Measurements from ENCODE around the gene ATP6V0A1.
A peak's percentile ranks its signal among the peaks of the same experiment; 100 is the strongest.

Gene ATP6V0A1

GRCh38 chr17:42517516-42517915 is 58.8 kb downstream of the ATP6V0A1 start:
- Mint-ChIP-seq H3K4me1 (peaks cover 18% of the 10 kb centered on the region), H3K4me3 (no peak overlapping the region), H3K27ac (no peak overlapping the region), H3K9me3 (no peaks in the 10 kb centered on the region), H3K36me3 (peaks cover 11% of the 10 kb centered on the region)
- DNase-seq (ENCODE audit: low spot score in 2 of 2) (peak; percentile 73 to 91), ATAC-seq (peak; percentile 77)

- H3K4me3 Mint-ChIP-seq = no peak overlapping the region
- H3K4me1 Mint-ChIP-seq = peaks cover 17% of the 10 kb centered on the region
- ATAC-seq (no peak), DNase-seq (ENCODE audit: low spot score in 2 of 2) (no peak)
- no peaks in the 10 kb centered on the region for H3K9me3 Mint-ChIP-seq
- no peak overlapping the region for H3K27ac Mint-ChIP-seq
- H3K36me3 Mint-ChIP-seq = peaks cover 11% of the 10 kb centered on the region
These were observed 59.5 kb downstream of the ATP6V0A1 start for GRCh38 chr17:42518046-42518754.

DNA sequence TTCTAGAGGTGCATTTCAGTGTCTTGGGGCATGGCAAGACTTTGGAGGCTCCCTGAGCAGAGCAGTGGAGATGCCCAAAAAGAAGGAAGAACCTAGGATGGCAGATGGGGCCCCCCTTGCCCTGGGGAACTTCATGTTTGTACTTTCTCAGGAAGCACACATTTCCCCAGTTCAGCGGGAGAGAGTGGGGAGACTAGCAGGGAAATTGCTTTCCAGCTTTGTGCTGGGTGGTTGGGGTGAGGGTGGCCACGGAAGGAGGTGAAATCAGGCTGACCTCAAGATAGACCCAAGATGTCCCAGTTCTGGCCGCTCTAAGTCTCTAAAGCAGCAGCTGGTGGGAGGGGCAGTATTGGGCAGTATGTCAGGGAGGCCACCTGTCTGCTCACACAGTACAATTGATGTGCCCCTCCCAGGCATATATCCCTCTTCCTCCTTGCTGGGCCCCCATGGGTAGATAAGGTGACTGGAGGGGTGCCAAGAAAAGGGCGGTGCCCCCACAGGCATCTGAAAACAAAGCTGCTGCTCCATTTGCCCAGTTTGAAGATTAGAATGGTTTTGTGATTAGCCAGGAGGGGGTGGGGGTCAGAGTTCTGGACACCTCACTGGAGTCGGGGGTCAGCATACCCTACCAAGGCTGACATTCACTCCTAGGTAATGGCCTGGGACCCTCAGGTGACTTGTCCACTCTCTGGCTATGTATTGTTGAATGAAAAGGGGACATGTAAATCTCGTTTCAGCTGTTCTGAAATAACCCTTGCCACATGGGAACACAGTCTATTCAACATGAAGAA is 60.3 kb downstream of the ATP6V0A1 start:
- Mint-ChIP-seq H3K9me3 (no peaks in the 10 kb centered on the region), H3K36me3 (peaks cover 6% of the 10 kb centered on the region), H3K4me1 (peaks cover 17% of the 10 kb centered on the region), H3K27ac (no peak overlapping the region), H3K4me3 (no peak overlapping the region)
- DNase-seq (ENCODE audit: low spot score in 2 of 2) = no peak
- ATAC-seq = no peak

DNA sequence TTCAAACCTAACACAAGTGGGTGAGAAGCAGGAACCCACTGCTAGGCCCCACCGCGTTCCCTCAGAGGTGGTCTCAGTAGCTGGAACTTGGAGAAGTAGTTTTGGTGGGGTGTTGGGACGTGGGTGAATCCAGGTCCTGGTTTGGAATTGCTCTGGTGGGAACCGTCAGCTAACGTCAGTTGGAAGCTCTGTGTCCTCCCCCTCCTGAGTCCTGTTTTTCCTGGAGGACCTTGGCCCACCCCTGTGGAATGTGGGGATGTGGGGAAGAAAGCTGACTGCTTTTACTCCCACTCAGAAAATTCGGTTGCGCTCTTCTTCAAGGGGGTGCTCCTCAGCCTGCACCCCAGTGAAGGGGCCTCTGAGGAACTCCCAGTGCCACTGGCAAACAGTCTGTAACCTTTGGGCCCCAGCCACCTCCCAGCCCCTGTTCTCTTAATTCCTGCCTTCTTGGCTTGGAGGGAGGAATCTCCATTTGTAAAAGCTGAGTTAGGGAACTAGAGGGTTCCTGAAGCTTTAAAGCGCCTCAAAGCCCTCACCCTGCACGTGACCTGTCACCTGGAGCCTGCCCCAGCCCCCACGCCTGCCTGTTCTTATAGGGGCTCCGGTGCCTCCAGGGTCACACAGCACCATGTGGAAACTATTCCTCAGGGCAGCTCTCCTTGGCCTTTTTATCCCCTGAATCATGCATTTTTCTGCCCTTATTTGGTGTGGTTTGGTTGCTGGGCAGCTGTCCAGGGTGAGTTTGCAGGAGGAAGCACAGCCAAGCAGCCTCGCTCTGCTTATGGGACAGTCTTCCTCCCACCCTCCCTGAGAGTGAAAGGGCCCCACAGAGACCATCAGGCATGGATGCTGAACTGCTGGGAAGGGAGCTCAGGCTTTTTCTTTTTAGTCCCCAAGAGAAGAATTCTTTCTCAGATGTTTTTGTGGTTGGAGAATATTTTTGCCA is 61.1 kb downstream of the ATP6V0A1 start:
- Mint-ChIP-seq H3K36me3 (peaks cover 5% of the 10 kb centered on the region), H3K4me1 (peaks cover 17% of the 10 kb centered on the region), H3K27ac (no peak overlapping the region), H3K9me3 (no peaks in the 10 kb centered on the region), H3K4me3 (no peak overlapping the region)
- no peak for DNase-seq (ENCODE audit: low spot score in 2 of 2)
- ATAC-seq = no peak

- H3K4me3 Mint-ChIP-seq = no peak overlapping the region
- no peak for DNase-seq (ENCODE audit: low spot score in 2 of 2)
- H3K9me3 Mint-ChIP-seq = no peaks in the 10 kb centered on the region
- no peak overlapping the region for H3K27ac Mint-ChIP-seq
- no peak for ATAC-seq
- H3K4me1 Mint-ChIP-seq = peaks cover 22% of the 10 kb centered on the region
- peaks cover 5% of the 10 kb centered on the region for H3K36me3 Mint-ChIP-seq
These were observed 61.9 kb downstream of the ATP6V0A1 start for GRCh38 chr17:42520540-42520951.

DNA sequence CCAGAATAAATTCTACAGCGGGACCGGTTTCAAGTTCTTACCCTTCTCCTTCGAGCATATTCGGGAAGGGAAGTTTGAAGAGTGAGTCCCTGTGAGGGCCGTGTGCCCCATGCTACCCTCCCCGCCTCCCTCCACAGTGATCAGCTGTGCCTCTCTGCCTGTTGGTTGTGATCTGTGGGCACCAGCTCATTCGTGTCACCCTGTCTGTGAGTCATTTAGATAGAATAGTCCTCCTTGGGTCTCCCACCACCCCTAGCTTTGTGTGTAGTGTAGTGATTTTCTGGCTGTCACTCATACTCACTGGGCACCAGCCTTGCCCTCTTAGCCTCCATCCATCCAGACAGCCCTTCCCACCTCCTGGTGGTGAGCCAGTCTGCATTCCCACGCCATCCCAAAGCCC is 62.4 kb downstream of the ATP6V0A1 start:
- H3K36me3 Mint-ChIP-seq = peaks cover 5% of the 10 kb centered on the region

GRCh38 chr17:42521666-42522262 is 63.1 kb downstream of the ATP6V0A1 start:
- Mint-ChIP-seq H3K36me3 (peaks cover under 1% of the 10 kb centered on the region), H3K4me1 (peaks cover 22% of the 10 kb centered on the region), H3K27ac (no peak overlapping the region), H3K9me3 (no peaks in the 10 kb centered on the region), H3K4me3 (no peak overlapping the region)
- DNase-seq (ENCODE audit: low spot score in 2 of 2) = no peak
- no peak for ATAC-seq

More for the DNA sequence above, 62.4 kb downstream of the ATP6V0A1 start:
- DNase-seq (ENCODE audit: low spot score in 2 of 2) (no peak), ATAC-seq (peak; percentile 77)
- no peak overlapping the region for H3K27ac Mint-ChIP-seq
- no peaks in the 10 kb centered on the region for H3K9me3 Mint-ChIP-seq
- H3K4me3 Mint-ChIP-seq = no peak overlapping the region
- H3K4me1 Mint-ChIP-seq = peaks cover 22% of the 10 kb centered on the region

- Mint-ChIP-seq H3K4me3 (no peak overlapping the region), H3K9me3 (no peaks in the 10 kb centered on the region), H3K4me1 (peaks cover 24% of the 10 kb centered on the region), H3K36me3 (no peaks in the 10 kb centered on the region), H3K27ac (no peak overlapping the region)
- no peak for ATAC-seq
- DNase-seq (ENCODE audit: low spot score in 2 of 2) = no peak
These were observed 63.6 kb downstream of the ATP6V0A1 start for GRCh38 chr17:42522263-42522790.

- H3K36me3 Mint-ChIP-seq = no peaks in the 10 kb centered on the region
- DNase-seq (ENCODE audit: low spot score in 2 of 2) (no peak), ATAC-seq (no peak)
- H3K4me3 Mint-ChIP-seq = no peak overlapping the region
- peaks cover 22% of the 10 kb centered on the region for H3K4me1 Mint-ChIP-seq
- H3K27ac Mint-ChIP-seq = no peak overlapping the region
- no peaks in the 10 kb centered on the region for H3K9me3 Mint-ChIP-seq
These were observed 64.2 kb downstream of the ATP6V0A1 start for GRCh38 chr17:42522798-42523278.

DNA sequence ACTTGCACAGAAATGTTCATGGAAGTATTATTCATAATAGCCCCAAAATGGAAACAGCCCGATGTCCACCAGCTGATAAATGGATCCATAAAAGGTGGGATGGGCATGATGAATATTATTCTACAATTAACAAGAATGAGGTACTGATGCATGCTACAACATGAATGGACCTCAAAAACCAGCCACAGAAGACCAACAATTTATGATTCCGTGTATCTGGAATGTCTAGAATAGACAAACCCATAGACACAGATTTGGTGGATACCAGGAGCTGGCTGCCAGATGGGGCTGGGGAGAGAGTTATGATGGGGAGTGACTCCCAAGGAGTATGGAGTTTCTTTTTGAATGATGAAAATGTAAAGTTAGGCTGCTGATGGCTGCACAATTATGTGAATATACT is 66.5 kb downstream of the ATP6V0A1 start:
- no peak for DNase-seq (ENCODE audit: low spot score in 2 of 2)
- no peak for ATAC-seq
- Mint-ChIP-seq H3K4me3 (no peak overlapping the region), H3K9me3 (no peaks in the 10 kb centered on the region), H3K4me1 (peaks cover 31% of the 10 kb centered on the region), H3K36me3 (no peaks in the 10 kb centered on the region), H3K27ac (no peak overlapping the region)

DNA sequence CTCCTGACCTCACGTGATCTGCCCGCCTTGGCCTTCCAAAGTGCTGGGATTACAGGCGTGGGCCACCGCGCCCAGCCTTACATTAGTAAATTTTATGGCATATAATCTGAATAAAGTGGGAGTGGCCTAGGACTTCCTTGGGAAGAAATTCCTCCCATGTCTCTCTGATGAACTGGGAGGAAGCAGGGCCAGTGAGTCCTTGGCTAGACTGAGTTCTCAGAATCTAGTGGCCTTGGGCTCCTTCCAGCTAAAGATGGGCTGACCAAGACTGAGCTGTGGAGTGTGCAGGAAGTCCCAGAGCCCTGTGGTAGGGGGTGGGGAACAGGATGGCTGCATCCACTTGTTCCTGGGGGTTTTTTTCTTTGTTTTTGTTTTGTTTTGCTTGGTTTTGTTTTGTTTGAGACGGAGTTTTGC is 67.4 kb downstream of the ATP6V0A1 start:
- H3K27ac Mint-ChIP-seq = no peak overlapping the region
- no peak for ATAC-seq
- no peaks in the 10 kb centered on the region for H3K36me3 Mint-ChIP-seq
- peaks cover 37% of the 10 kb centered on the region for H3K4me1 Mint-ChIP-seq
- no peak overlapping the region for H3K4me3 Mint-ChIP-seq
- DNase-seq (ENCODE audit: low spot score in 2 of 2) = no peak
- H3K9me3 Mint-ChIP-seq = no peaks in the 10 kb centered on the region

- no peak for ATAC-seq
- no peaks in the 10 kb centered on the region for H3K9me3 Mint-ChIP-seq
- H3K36me3 Mint-ChIP-seq = no peaks in the 10 kb centered on the region
- no peak overlapping the region for H3K4me3 Mint-ChIP-seq
- DNase-seq (ENCODE audit: low spot score in 2 of 2) = no peak
- peaks cover 37% of the 10 kb centered on the region for H3K4me1 Mint-ChIP-seq
- H3K27ac Mint-ChIP-seq = no peak overlapping the region
These were observed 69.3 kb downstream of the ATP6V0A1 start for GRCh38 chr17:42527932-42528331.

DNA sequence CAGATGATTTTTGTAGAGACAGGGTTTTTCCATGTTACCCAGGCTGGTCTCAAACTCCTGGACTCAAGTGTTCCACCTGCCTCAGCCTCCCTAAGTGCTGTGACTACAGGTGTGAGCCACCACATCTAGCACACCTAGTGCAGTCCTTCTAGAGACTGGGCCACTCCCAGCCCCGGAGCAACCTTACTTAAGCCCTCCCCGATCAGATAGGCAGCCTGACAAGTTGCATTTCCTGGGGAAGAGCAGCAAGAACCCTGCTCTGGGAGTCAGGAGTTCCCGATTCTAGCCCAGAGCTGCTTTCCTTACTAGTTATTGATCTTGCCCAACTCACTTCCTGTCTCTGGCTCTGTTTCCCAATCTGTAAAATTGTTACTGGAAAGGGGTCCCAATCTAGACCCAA is 70.4 kb downstream of the ATP6V0A1 start:
- Mint-ChIP-seq H3K36me3 (no peaks in the 10 kb centered on the region), H3K27ac (no peak overlapping the region), H3K9me3 (no peaks in the 10 kb centered on the region), H3K4me1 (peaks cover 37% of the 10 kb centered on the region), H3K4me3 (no peak overlapping the region)
- DNase-seq (ENCODE audit: low spot score in 2 of 2) (no peak), ATAC-seq (no peak)

DNA sequence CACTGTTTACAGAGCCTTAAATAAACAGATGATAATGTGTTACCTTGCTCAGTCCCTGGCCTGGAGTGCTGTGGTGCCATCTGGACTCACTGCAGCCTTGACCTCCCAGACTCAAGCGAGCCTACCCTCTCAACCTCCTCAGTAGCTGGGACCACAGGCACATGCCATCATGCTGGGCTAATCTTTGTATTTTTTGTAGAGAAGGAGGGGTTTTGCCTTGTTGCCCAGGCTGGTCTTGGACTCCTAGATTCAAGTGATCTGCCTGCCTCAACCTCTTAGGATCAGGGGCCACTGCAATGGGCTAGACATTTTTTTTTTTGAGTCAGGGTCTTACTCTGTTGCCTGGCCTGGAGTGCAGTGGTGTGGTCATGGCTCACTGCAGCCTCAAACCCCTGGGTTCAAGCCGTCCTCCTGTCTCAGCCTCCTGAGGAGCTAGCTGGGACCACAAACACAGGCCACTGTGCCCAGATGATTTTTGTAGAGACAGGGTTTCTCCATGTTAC is 72.3 kb downstream of the ATP6V0A1 start:
- Mint-ChIP-seq H3K4me1 (peaks cover 40% of the 10 kb centered on the region), H3K27ac (no peak overlapping the region), H3K4me3 (peak overlapping the region; percentile 67), H3K36me3 (no peaks in the 10 kb centered on the region), H3K9me3 (no peaks in the 10 kb centered on the region)
- ATAC-seq = no peak
- no peak for DNase-seq (ENCODE audit: low spot score in 2 of 2)
